Right renal pelvis (tissue), 4 donors: ENCODE data around the gene OR2G3. TPM values are rescaled to one million over a fixed set of nuclear protein-coding genes. Genes with fewer than 3 reads are reported as not detected.

Experiments
- polyA plus RNA-seq, 4 donors: library from polyadenylated mRNA; unstranded; fragments of 120-200 nt; gene quantifications; one replicate each; pipeline ENCODE4 v1.2.1, GENCODE V29; 2013; ENCODE audit not compliant: insufficient read length in 4 of 4

The OR2G3 gene
- polyA plus RNA-seq, 4 donors, result not detected

Other genes with a start within 250 kb of the OR2G3 start
- 1 to 10 TPM in 3 of 4 donors, under 1 TPM in 1; 0.67 to 1.4 (median 1.2) TPM for gene NLRP3, start 189.4 kb upstream of the OR2G3 start, polyA plus RNA-seq
- under 1 TPM in 3 of 4 donors, not detected in 1; 0.01 to 0.07 (median 0.04) TPM for gene OR2B11, start 147.5 kb upstream of the OR2G3 start, polyA plus RNA-seq
- 1 to 10 TPM in 1 of 4 donors, under 1 TPM in 3; 0.66 to 1.2 (median 0.92) TPM for gene OR2C3, start 69.1 kb upstream of the OR2G3 start, polyA plus RNA-seq
- gene GCSAML, start 56.5 kb upstream of the OR2G3 start, polyA plus RNA-seq, result under 1 TPM; 0.46 to 0.89 (median 0.64) TPM
- not detected for gene OR2G2, start 17.2 kb upstream of the OR2G3 start, polyA plus RNA-seq
- gene OR13G1, start 74.2 kb downstream of the OR2G3 start, polyA plus RNA-seq, result not detected
- gene OR6F1, start 111.1 kb downstream of the OR2G3 start, polyA plus RNA-seq, result not detected
- not detected for gene OR14K1, start 133.0 kb downstream of the OR2G3 start, polyA plus RNA-seq
- not detected for gene OR14A2, start 142.6 kb downstream of the OR2G3 start, polyA plus RNA-seq
- gene OR1C1, start 155.0 kb downstream of the OR2G3 start, polyA plus RNA-seq, result under 1 TPM in 1 of 4 donors, not detected in 3; 0.17 TPM
- not detected for gene OR14A16, start 218.5 kb downstream of the OR2G3 start, polyA plus RNA-seq
- not detected for gene OR11L1, start 236.3 kb downstream of the OR2G3 start, polyA plus RNA-seq